ENCODE results near the gene TMEM198.

TMEM198 gene

GRCh38 chr2:219510512-219511135, 33.2 kb upstream of the TMEM198 start:
- DNase-seq (ENCODE audit: low spot score) = no peak
- TF ChIP-seq CTCF (IDR thresholded peaks at IDR 0.05; ENCODE audit: extremely low read depth, missing control alignments) = no peak

GRCh38 chr2:219511547-219512325, 32.1 kb upstream of the TMEM198 start:
- no peak for DNase-seq (ENCODE audit: low spot score)
- TF ChIP-seq CTCF (IDR thresholded peaks at IDR 0.05; ENCODE audit: extremely low read depth, missing control alignments) = no peak

- no peak for TF ChIP-seq CTCF (IDR thresholded peaks at IDR 0.05; ENCODE audit: extremely low read depth, missing control alignments)
- DNase-seq (ENCODE audit: low spot score) = no peak
Observed at GRCh38 chr2:219512524-219513216, 31.2 kb upstream of the TMEM198 start.

GRCh38 chr2:219513787-219514186, 30.0 kb upstream of the TMEM198 start:
- DNase-seq (ENCODE audit: low spot score) = no peak
- no peak for TF ChIP-seq CTCF (IDR thresholded peaks at IDR 0.05; ENCODE audit: extremely low read depth, missing control alignments)

GRCh38 chr2:219514196-219514761, 29.5 kb upstream of the TMEM198 start, which contains the start of gene ASIC4:
TSS of gene ASIC4 (plus strand) at chr2:219514482. CDS start at chr2:219514725, 243 bp downstream.
- no peak for DNase-seq (ENCODE audit: low spot score)

GRCh38 chr2:219514836-219515235, 29.0 kb upstream of the TMEM198 start:
- no peak for TF ChIP-seq CTCF (IDR thresholded peaks at IDR 0.05; ENCODE audit: extremely low read depth, missing control alignments)
- no peak for DNase-seq (ENCODE audit: low spot score)

More at GRCh38 chr2:219514196-219514761, 29.5 kb upstream of the TMEM198 start, which contains the start of gene ASIC4:
- no peak for TF ChIP-seq CTCF (IDR thresholded peaks at IDR 0.05; ENCODE audit: extremely low read depth, missing control alignments)

Measured in GM20000 (cell line).